Lower lobe of right lung (tissue), 2 donors: ENCODE results near the gene PRM1. TPM values are rescaled to one million over a fixed set of nuclear protein-coding genes. Genes with fewer than 3 reads are reported as not detected.

ENCODE experiments used
- ATAC-seq, 2 donors: fragments of 200-7000 bp; cut with Tn5 transposase; one replicate each; pipeline ENCODE4 v1.9.1; 2020 to 2022; ENCODE audit warnings: mild to moderate bottlenecking in 2 of 2, moderate library complexity in 2 of 2
- DNase-seq: peaks from one replicate; pipeline ENCODE4 v3.0.0-alpha.2; 2020
- H3K27ac ChIP-seq: fragments of 200-600 bp; one replicate; pipeline ENCODE4 v1.8.0; 2022
- H3K27me3 ChIP-seq: fragments of 200-600 bp; one replicate; pipeline ENCODE4 v1.8.0; 2022; ENCODE audit warnings: low read depth
- H3K36me3 ChIP-seq: fragments of 200-600 bp; one replicate; pipeline ENCODE4 v1.8.0; 2022; ENCODE audit warnings: mild to moderate bottlenecking
- H3K4me1 ChIP-seq: fragments of 200-600 bp; one replicate; pipeline ENCODE4 v1.8.0; 2022
- H3K4me3 ChIP-seq: fragments of 200-600 bp; one replicate; pipeline ENCODE4 v1.8.0; 2022; ENCODE audit warnings: mild to moderate bottlenecking
- H3K9me3 ChIP-seq: fragments of 200-600 bp; one replicate; pipeline ENCODE4 v1.8.0; 2022
- CTCF ChIP-seq: fragments of 200-600 bp; IDR thresholded peaks from one replicate; pipeline ENCODE4 v1.8.0; 2022; ENCODE audit warnings: antibody characterized with exemption, mild to moderate bottlenecking
- intact Hi-C: fragments of 100-400 bp; cut with DNase I; formaldehyde crosslinking; loops from one replicate; pipeline ENCODE4 v1.11.0; 2022
- long read RNA-seq: library from polyadenylated mRNA; unstranded; transcript quantifications from one replicate; pipeline ENCODE4 v2.0.0, GENCODE V29; 2021
- total RNA-seq: library from RNA; stranded (reverse); fragmentation: NEBNext Ultra II Directional; extraction: Animal tissue kit (Norgen Biotek cat#: 25700); gene quantifications from one replicate; pipeline ENCODE4 v1.2.1, GENCODE V29; 2021
- donor health status: DM: no; HTN: yes; CAD: no; lungs with severe emphysema.

PRM1 gene
- total RNA-seq = not detected
- long read RNA-seq = 0 reads

- no peak for DNase-seq
- intact Hi-C loops = no loop called here
- no peaks in the 10 kb centered on the region for H3K36me3 ChIP-seq
- H3K27ac ChIP-seq = no peak within 1 kb of the TSS
- H3K9me3 ChIP-seq = no peaks in the 10 kb centered on the region
- TF ChIP-seq CTCF = no peak
- no peaks in the 10 kb centered on the region for H3K4me1 ChIP-seq
- H3K27me3 ChIP-seq = no peaks in the 10 kb centered on the region
- H3K4me3 ChIP-seq = no peak within 1 kb of the TSS
- no peak for ATAC-seq
Measured at GRCh38 chr16:11280616-11281522, at the start of gene PRM1. Gene PRM1, minus strand, starts transcription at chr16:11281330. Its CDS starts 92 bp downstream, at chr16:11281238.

GRCh38 chr16:11330526-11331237, 49.6 kb upstream of the PRM1 start:
- no peak for TF ChIP-seq CTCF
- ATAC-seq (no peak), DNase-seq (no peak)
- Histone ChIP-seq H3K9me3 (no peaks in the 10 kb centered on the region), H3K4me3 (no peak overlapping the region), H3K27me3 (no peaks in the 10 kb centered on the region), H3K27ac (no peak overlapping the region), H3K4me1 (peaks cover 23% of the 10 kb centered on the region), H3K36me3 (no peaks in the 10 kb centered on the region)
- intact Hi-C loops = no loop called here

GRCh38 chr16:11329891-11330290, 48.8 kb upstream of the PRM1 start:
- DNase-seq (no peak), ATAC-seq (no peak)
- no peak overlapping the region for H3K4me3 ChIP-seq
- no peaks in the 10 kb centered on the region for H3K9me3 ChIP-seq
- H3K27me3 ChIP-seq = no peaks in the 10 kb centered on the region
- intact Hi-C loops = no loop called here
- no peak overlapping the region for H3K27ac ChIP-seq
- TF ChIP-seq CTCF = no peak
- no peaks in the 10 kb centered on the region for H3K36me3 ChIP-seq
- peaks cover 23% of the 10 kb centered on the region for H3K4me1 ChIP-seq

- no peaks in the 10 kb centered on the region for H3K27me3 ChIP-seq
- no peak overlapping the region for H3K4me3 ChIP-seq
- H3K36me3 ChIP-seq = no peaks in the 10 kb centered on the region
- ATAC-seq (peak in 1 of 2 donors; percentile 22), DNase-seq (no peak)
- no peaks in the 10 kb centered on the region for H3K9me3 ChIP-seq
- peaks cover 23% of the 10 kb centered on the region for H3K4me1 ChIP-seq
- peak overlapping the region; percentile 36 for H3K27ac ChIP-seq
- TF ChIP-seq CTCF = no peak
- intact Hi-C loops = no loop called here
Measured at GRCh38 chr16:11329071-11329491, 48.0 kb upstream of the PRM1 start.

GRCh38 chr16:11328172-11329070, 47.3 kb upstream of the PRM1 start:
- no peaks in the 10 kb centered on the region for H3K36me3 ChIP-seq
- intact Hi-C loops = no loop called here
- H3K4me3 ChIP-seq = no peak overlapping the region
- peaks cover 23% of the 10 kb centered on the region for H3K4me1 ChIP-seq
- DNase-seq (peak; percentile 64), ATAC-seq (peak; percentile 88)
- H3K27ac ChIP-seq = peak overlapping the region; percentile 51
- no peaks in the 10 kb centered on the region for H3K27me3 ChIP-seq
- no peak for TF ChIP-seq CTCF
- H3K9me3 ChIP-seq = no peaks in the 10 kb centered on the region
